Psoas muscle (tissue), 8 donors: ENCODE results near the gene ARL4C. TPM values are rescaled to one million over a fixed set of nuclear protein-coding genes. Genes with fewer than 3 reads are reported as not detected.

Source experiments
- ATAC-seq, 4 donors: fragments of 200-7000 bp; cut with Tn5 transposase; one replicate each; pipeline ENCODE4 v1.9.1; 2020; ENCODE audit warnings: moderate library complexity in 3 of 4, mild to moderate bottlenecking in 2 of 4
- DNase-seq, 2 donors: peaks; one replicate each; pipeline ENCODE4 v3.0.0-alpha.2; 2020
- H3K27ac ChIP-seq: fragments of 200-600 bp; one replicate; pipeline ENCODE4 v1.8.0; 2022
- H3K27me3 ChIP-seq, 3 donors: fragments of 200-600 bp in 1 of 3; one replicate each; pipeline versions ENCODE4 v1.6.1 to v1.8.0; 2013 to 2022; ENCODE audit warnings: low read length in 2 of 3, mild to moderate bottlenecking in 2 of 3, moderate library complexity in 1 of 3; ENCODE audit not compliant: insufficient read depth in 3 of 3
- H3K36me3 ChIP-seq, 2 donors: fragments of 200-600 bp in 1 of 2; one replicate each; pipeline versions ENCODE4 v1.6.1 to v1.8.0; 2013 to 2022; ENCODE audit warnings: low read depth in 1 of 2, mild to moderate bottlenecking in 1 of 2, moderate library complexity in 1 of 2; ENCODE audit not compliant: insufficient read depth in 1 of 2
- H3K4me1 ChIP-seq: fragments of 200-600 bp; one replicate; pipeline ENCODE4 v1.8.0; 2022
- H3K4me3 ChIP-seq: fragments of 200-600 bp; one replicate; pipeline ENCODE4 v1.8.0; 2022; ENCODE audit warnings: mild to moderate bottlenecking
- H3K9me3 ChIP-seq: fragments of 200-600 bp; one replicate; pipeline ENCODE4 v1.8.0; 2022
- CTCF ChIP-seq: fragments of 200-600 bp; IDR thresholded peaks from one replicate; pipeline ENCODE4 v1.8.0; 2022; ENCODE audit warnings: antibody characterized with exemption
- WGBS, 3 donors: extraction: QIAGEN DNeasy Blood & Tissue Kit; methylation state at CpG; one replicate each; pipeline versions ENCODE4 v1.1.6 to v1.1.7; 2013; 5-methylcytosine and 5-hydroxymethylcytosine counted together
- intact Hi-C, 2 donors: fragments of 100-400 bp; cut with DNase I; formaldehyde crosslinking; loops; one replicate each; pipeline versions ENCODE4 v1.11.0 to v1.14.2; 2022
- polyA plus RNA-seq, 3 donors: library from polyadenylated mRNA; stranded (reverse); fragments of 200-250 nt; gene quantifications; one replicate each; pipeline ENCODE4 v1.2.3, GENCODE V29; 2013
- total RNA-seq, 4 donors: library from RNA; stranded (reverse); fragmentation: NEBNext Ultra II Directional in 2 of 4; extraction: Animal tissue kit (Norgen Biotek cat#: 25700) in 2 of 4; gene quantifications; one replicate each; pipeline versions ENCODE4 v1.2.1 to v1.2.4, GENCODE V29; 2021 to 2023
- donor health status: healthy with polysubstance abuse.
- donor health status: DM: no; HTN: no; CAD: no; lungs with moderate emphysema.
- donor health status: Bipolar disorder and iron deficiency.
- donor health status: healthy.
- donor health status: DM: yes; HTN: yes; CAD: no.
- donor health status: DM: no; HTN: no; CAD: no.
- donor health status: DM: no; HTN: no; CAD: no.
- donor health status: DM: yes; HTN: yes; CAD: no.

The ARL4C gene
- total and polyA plus RNA-seq, 7 donors: 0.34 to 1.6 (median 1.1) TPM

- no peak for ATAC-seq
- Histone ChIP-seq H3K4me1 (no peaks in the 10 kb centered on the region), H3K27ac (no peak overlapping the region), H3K36me3 (no peaks in the 10 kb centered on the region), H3K27me3 (peaks cover 2 to 38% (median 2%) of the 10 kb centered on the region in 3 donors), H3K4me3 (no peak overlapping the region), H3K9me3 (no peaks in the 10 kb centered on the region)
- WGBS, 3 donors: 52 to 61% (median 60%) methylated on average over 8 of the region's 8 CpGs
- TF ChIP-seq CTCF: no peak
- no peak for DNase-seq
- intact Hi-C loops: loop anchor here in 1 of 2 donors (1.0 kb wide), 1 partner anchor 9 kb away; no protein-coding TSS in a partner anchor
These were observed 7.9 kb downstream of the ARL4C start for GRCh38 chr2:234488913-234489451.

- H3K4me1 ChIP-seq: no peaks in the 10 kb centered on the region
- H3K27ac ChIP-seq: no peak overlapping the region
- H3K36me3 ChIP-seq: no peaks in the 10 kb centered on the region
- DNase-seq (no peak), ATAC-seq (no peak)
- intact Hi-C loops: loop anchor here in 1 of 2 donors (1.0 kb wide), 1 partner anchor 8 kb away; no protein-coding TSS in a partner anchor
- 71 to 78% (median 77%) methylated on average over 1 of the region's 1 CpG for WGBS, 3 donors
- H3K9me3 ChIP-seq: no peaks in the 10 kb centered on the region
- peaks cover 2 to 33% (median 2%) of the 10 kb centered on the region in 3 donors for H3K27me3 ChIP-seq
- TF ChIP-seq CTCF: no peak
- H3K4me3 ChIP-seq: no peak overlapping the region
These were observed 8.4 kb downstream of the ARL4C start for GRCh38 chr2:234488486-234488885.

DNA sequence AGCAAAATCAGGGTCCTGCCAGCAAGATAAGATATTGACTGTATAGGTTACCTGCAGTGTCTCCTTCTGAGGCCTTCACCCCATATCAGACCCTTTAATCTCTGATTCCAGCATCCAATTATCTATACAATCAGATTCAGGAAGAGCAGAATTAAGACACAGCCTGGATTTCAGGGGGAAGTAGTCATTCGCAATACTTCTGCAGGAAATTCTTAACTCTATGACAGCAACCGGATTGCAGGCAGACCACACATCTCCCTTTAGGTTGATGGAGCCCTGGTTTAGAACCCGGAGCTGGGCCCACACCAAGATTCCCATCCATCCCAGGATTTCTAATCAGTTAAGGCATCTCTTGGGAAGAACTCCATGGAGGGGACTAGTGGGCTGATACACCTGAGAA lies 9.5 kb downstream of the ARL4C start:
- no peak for TF ChIP-seq CTCF
- Histone ChIP-seq H3K4me3 (no peak overlapping the region), H3K36me3 (no peaks in the 10 kb centered on the region), H3K27ac (no peak overlapping the region), H3K9me3 (no peaks in the 10 kb centered on the region), H3K27me3 (peaks cover 2 to 24% (median 2%) of the 10 kb centered on the region in 3 donors), H3K4me1 (no peaks in the 10 kb centered on the region)
- 90 to 96% (median 95%) methylated on average over 3 of the region's 3 CpGs for WGBS, 3 donors
- intact Hi-C loops: no loop called here
- no peak for ATAC-seq
- no peak for DNase-seq

- WGBS, 3 donors: 57 to 70% (median 66%) methylated on average over 9 of the region's 9 CpGs
These were observed 13.2 kb downstream of the ARL4C start for GRCh38 chr2:234483568-234484251.

More at GRCh38 chr2:234483568-234484251, 13.2 kb downstream of the ARL4C start:
- no peak for DNase-seq
- no peak overlapping the region for H3K4me3 ChIP-seq
- no peak for ATAC-seq
- H3K27me3 ChIP-seq: peaks cover 0 to 8% (median 2%) of the 10 kb centered on the region in 3 donors
- no peaks in the 10 kb centered on the region for H3K9me3 ChIP-seq
- H3K4me1 ChIP-seq: no peaks in the 10 kb centered on the region
- no peak for TF ChIP-seq CTCF
- no peaks in the 10 kb centered on the region for H3K36me3 ChIP-seq
- no peak overlapping the region for H3K27ac ChIP-seq
- intact Hi-C loops: no loop called here
